ENCODE data around the gene LARGE2.

Gene LARGE2

GRCh38 chr11:45881708-45882368 lies 40.6 kb upstream of the LARGE2 start:
- TF ChIP-seq CTCF (conservative IDR thresholded peaks at IDR 0.05; ENCODE audit: low read depth, low read length) = no peak
- DNase-seq (ENCODE audit: low read depth) = no peak
- H3K4me3 ChIP-seq (ENCODE audit: low read length) = no peak overlapping the region

DNA sequence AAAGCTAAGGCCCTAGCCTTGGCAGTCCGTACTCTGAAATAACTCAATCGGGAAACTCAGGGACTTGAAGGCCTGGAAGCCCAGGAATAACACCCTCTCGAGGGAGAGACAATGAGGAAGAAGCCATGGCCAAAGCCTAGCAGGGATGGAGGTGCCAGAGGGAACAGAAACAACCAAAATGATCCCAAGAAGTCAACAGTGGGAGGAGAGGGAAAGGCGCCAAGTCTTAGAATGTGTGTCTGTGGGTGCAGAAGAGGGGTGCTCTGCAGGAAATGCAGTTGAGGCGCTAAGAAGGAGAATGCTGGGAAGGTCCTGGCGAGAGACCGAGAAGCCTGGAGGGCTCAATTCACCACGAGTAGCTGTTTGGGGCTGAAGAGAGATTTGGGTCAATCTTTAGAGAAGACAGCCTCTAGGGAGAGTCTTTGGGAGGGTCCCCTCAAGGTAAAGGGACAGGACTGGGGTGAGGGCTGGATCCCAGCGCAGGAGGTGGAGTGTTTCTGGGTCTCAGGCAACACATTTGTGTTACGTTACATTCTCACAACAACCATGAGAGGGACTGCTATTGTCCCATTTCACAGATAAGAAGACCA lies 37.8 kb upstream of the LARGE2 start:
- no peak for DNase-seq (ENCODE audit: low read depth)
- no peak for TF ChIP-seq CTCF (conservative IDR thresholded peaks at IDR 0.05; ENCODE audit: low read depth, low read length)
- no peak overlapping the region for H3K4me3 ChIP-seq (ENCODE audit: low read length)

GRCh38 chr11:45885274-45885920 lies 37.1 kb upstream of the LARGE2 start, which contains the start of gene MAPK8IP1:
TSS of gene MAPK8IP1 (plus strand) at chr11:45885651. CDS start at chr11:45885821, 170 bp downstream.
- no peak for DNase-seq (ENCODE audit: low read depth)
- H3K4me3 ChIP-seq (ENCODE audit: low read length) = peak within 1 kb of the TSS; percentile 37
- TF ChIP-seq CTCF (conservative IDR thresholded peaks at IDR 0.05; ENCODE audit: low read depth, low read length) = no peak

GRCh38 chr11:45885921-45886721 lies 36.3 kb upstream of the LARGE2 start:
- no peak for TF ChIP-seq CTCF (conservative IDR thresholded peaks at IDR 0.05; ENCODE audit: low read depth, low read length)
- no peak for DNase-seq (ENCODE audit: low read depth)
- peak overlapping the region; percentile 37 for H3K4me3 ChIP-seq (ENCODE audit: low read length)

GRCh38 chr11:45886816-45887520 lies 35.5 kb upstream of the LARGE2 start:
- no peak overlapping the region for H3K4me3 ChIP-seq (ENCODE audit: low read length)
- no peak for DNase-seq (ENCODE audit: low read depth)
- TF ChIP-seq CTCF (conservative IDR thresholded peaks at IDR 0.05; ENCODE audit: low read depth, low read length) = no peak

GRCh38 chr11:45887587-45887986 lies 34.9 kb upstream of the LARGE2 start:
- DNase-seq (ENCODE audit: low read depth) = no peak
- no peak overlapping the region for H3K4me3 ChIP-seq (ENCODE audit: low read length)
- TF ChIP-seq CTCF (conservative IDR thresholded peaks at IDR 0.05; ENCODE audit: low read depth, low read length) = no peak
